ENCODE results near the gene SOX6.

Gene SOX6

GRCh38 chr11:16028419-16028818, 327.9 kb downstream of the SOX6 start:
- DNase-seq: no peak

- DNase-seq: no peak
Measured at GRCh38 chr11:16027621-16028020, 328.7 kb downstream of the SOX6 start.

GRCh38 chr11:16026849-16027248, 329.5 kb downstream of the SOX6 start:
- no peak for DNase-seq

GRCh38 chr11:16018931-16019330, 337.4 kb downstream of the SOX6 start:
- no peak for DNase-seq

- no peak for DNase-seq
Measured at GRCh38 chr11:16016468-16016829, 339.9 kb downstream of the SOX6 start.

GRCh38 chr11:16015741-16016467, 340.4 kb downstream of the SOX6 start:
- no peak for DNase-seq

GRCh38 chr11:16013649-16014275, 342.6 kb downstream of the SOX6 start:
- no peak for DNase-seq

GRCh38 chr11:16013242-16013641, 343.1 kb downstream of the SOX6 start:
- no peak for DNase-seq

- DNase-seq: no peak
Measured at GRCh38 chr11:16012125-16012751, 344.1 kb downstream of the SOX6 start.

- no peak for DNase-seq
Measured at GRCh38 chr11:16011396-16011795, 344.9 kb downstream of the SOX6 start.

- no peak for DNase-seq
Measured at GRCh38 chr11:16009021-16009420, 347.3 kb downstream of the SOX6 start.

GRCh38 chr11:16007514-16007913, 348.8 kb downstream of the SOX6 start:
- DNase-seq: no peak

- no peak for DNase-seq
Measured at GRCh38 chr11:16002942-16003341, 353.4 kb downstream of the SOX6 start.

- DNase-seq: peak; percentile 85
Measured at GRCh38 chr11:16001899-16002426, 354.4 kb downstream of the SOX6 start.

GRCh38 chr11:16001044-16001568, 355.2 kb downstream of the SOX6 start:
- DNase-seq: no peak

- no peak for DNase-seq
Measured at GRCh38 chr11:16000065-16000464, 356.3 kb downstream of the SOX6 start.

GRCh38 chr11:15993345-15993744, 363.0 kb downstream of the SOX6 start:
- no peak for DNase-seq

GRCh38 chr11:15991215-15991614, 365.1 kb downstream of the SOX6 start:
- no peak for DNase-seq

GRCh38 chr11:15989685-15990084, 366.7 kb downstream of the SOX6 start:
- DNase-seq: no peak

- DNase-seq: no peak
Measured at GRCh38 chr11:15988693-15989231, 367.6 kb downstream of the SOX6 start.

GRCh38 chr11:15988016-15988550, 368.3 kb downstream of the SOX6 start:
- no peak for DNase-seq

- no peak for DNase-seq
Measured at GRCh38 chr11:15987046-15987445, 369.3 kb downstream of the SOX6 start.

- no peak for DNase-seq
Measured at GRCh38 chr11:15985860-15986139, 370.5 kb downstream of the SOX6 start.
